NCI-H187 treated with DMSO at 0.1 percent for 48 hours (cell line): ENCODE data around the gene STAT6.
A peak's percentile ranks its signal among the peaks of the same experiment; 100 is the strongest.

Experiments used
- DNase-seq: peaks from one replicate; lab custom pipeline; 2025; lab: John Stamatoyannopoulos, UW

The STAT6 gene

GRCh38 chr12:57099047-57099714 lies 12.0 kb downstream of the STAT6 start:
- DNase-seq, result no peak

- no peak for DNase-seq
Observed at GRCh38 chr12:57098546-57098945, 12.6 kb downstream of the STAT6 start.

- DNase-seq, result no peak
Observed at GRCh38 chr12:57097554-57097835, 13.7 kb downstream of the STAT6 start.

- DNase-seq, result no peak
Observed at GRCh38 chr12:57096748-57097553, 14.2 kb downstream of the STAT6 start.

- no peak for DNase-seq
Observed at GRCh38 chr12:57096099-57096572, 15.0 kb downstream of the STAT6 start.

GRCh38 chr12:57095440-57095839 lies 15.7 kb downstream of the STAT6 start:
- DNase-seq, result no peak

- no peak for DNase-seq
Observed at GRCh38 chr12:57094208-57095160, 16.7 kb downstream of the STAT6 start.

GRCh38 chr12:57093415-57094207 lies 17.6 kb downstream of the STAT6 start:
- DNase-seq, result no peak

- no peak for DNase-seq
Observed at GRCh38 chr12:57092876-57093414, 18.2 kb downstream of the STAT6 start.

- DNase-seq, result no peak
Observed at GRCh38 chr12:57092529-57092862, 18.7 kb downstream of the STAT6 start.

- DNase-seq, result no peak
Observed at GRCh38 chr12:57091638-57092528, 19.3 kb downstream of the STAT6 start.

- DNase-seq, result no peak
Observed at GRCh38 chr12:57090924-57091637, 20.1 kb downstream of the STAT6 start.

- no peak for DNase-seq
Observed at GRCh38 chr12:57090490-57090889, 20.7 kb downstream of the STAT6 start.

- no peak for DNase-seq
Observed at GRCh38 chr12:57089271-57090245, 21.6 kb downstream of the STAT6 start.

- peak; percentile 70 for DNase-seq
Observed at GRCh38 chr12:57088354-57089270, 22.6 kb downstream of the STAT6 start, which contains the start of gene NAB2. NAB2 (plus strand) TSS chr12:57089114; CDS start chr12:57089272, 158 bp downstream.

GRCh38 chr12:57087691-57088353 lies 23.3 kb downstream of the STAT6 start:
- DNase-seq, result no peak
